Kidney glomerular epithelial cell (primary cell): ENCODE measurements around the gene ZFAND2A.
"Not testable (repeated sequence)": the region's sequence is repeated elsewhere in the genome, so short reads cannot be mapped to it uniquely, and the experiment has no call there.

Experiments
- DNase-seq: peaks from one replicate; lab custom pipeline; 2025; lab: John Stamatoyannopoulos, UW

ZFAND2A gene

GRCh38 chr7:1151653-1152425, 8.2 kb downstream of the ZFAND2A start:
- DNase-seq = no peak

DNA sequence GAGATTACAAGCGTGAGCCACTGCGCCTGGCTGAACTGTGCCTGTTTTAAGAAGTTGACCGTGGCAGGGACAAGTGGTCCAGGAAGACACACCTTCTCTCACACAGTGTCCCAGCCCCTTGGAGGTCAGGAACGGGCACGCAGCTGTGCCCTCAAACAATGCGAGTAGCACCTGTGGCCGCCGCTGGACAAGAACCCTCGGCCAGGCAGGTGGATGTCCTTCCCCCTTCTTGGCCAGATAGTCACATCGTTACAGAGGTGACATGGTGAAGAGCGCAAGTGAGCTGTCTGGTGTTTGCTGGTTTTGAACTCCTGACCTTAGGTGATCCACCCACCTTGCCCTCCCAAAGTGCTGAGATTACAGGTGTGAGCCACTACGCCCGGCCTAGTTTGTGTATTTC, 8.8 kb downstream of the ZFAND2A start:
- no peak for DNase-seq

- no peak for DNase-seq
Measured at GRCh38 chr7:1150400-1151002, 9.5 kb downstream of the ZFAND2A start.

- no peak for DNase-seq
Measured at GRCh38 chr7:1149351-1149794, 10.6 kb downstream of the ZFAND2A start.

GRCh38 chr7:1147873-1148272, 12.1 kb downstream of the ZFAND2A start:
- DNase-seq = not testable (repeated sequence)

DNA sequence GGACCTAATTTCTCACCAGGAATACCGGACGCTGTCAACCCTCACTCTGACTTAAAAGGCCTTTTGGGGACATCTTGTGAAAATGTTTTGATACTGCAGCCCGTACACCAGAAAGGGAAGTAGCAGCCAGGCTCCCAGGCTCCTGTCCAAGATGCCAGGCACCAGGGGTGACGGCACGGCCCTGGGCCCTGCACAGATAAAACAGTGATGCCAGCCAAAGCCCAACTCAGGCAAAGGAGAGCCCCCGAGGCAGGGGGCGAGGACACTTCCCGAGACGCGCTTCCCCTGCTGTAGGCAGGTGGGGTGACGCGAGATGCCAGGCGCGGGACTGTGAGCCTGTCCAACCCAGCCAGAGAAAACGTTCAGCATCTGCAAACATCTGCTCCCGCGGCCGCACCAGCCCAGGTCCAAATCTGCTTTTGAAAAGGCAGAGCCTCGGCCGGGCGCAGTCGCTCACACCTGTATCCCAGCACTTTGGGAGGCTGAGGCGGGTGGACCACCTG, 15.7 kb downstream of the ZFAND2A start:
- peak; percentile 14 for DNase-seq

DNA sequence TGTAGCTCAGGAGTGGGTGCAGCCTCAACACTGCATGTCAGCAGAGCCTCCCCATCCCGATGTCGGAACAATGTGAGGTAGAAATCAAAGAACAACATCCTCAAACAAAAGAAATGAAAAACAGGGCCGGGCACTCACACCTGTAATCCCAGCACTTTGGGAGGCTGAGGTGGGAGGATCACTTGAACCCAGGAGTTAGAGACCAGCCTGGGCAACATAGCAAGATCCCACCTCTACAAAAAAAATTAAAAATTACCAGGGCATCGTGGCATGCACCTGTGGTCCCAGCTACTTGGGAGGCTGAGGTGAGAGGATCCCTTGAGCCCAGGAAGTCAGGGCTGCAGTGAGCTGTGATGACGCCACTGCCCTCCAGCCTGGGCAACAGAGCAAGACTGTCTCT, 17.0 kb downstream of the ZFAND2A start:
- not testable (repeated sequence) for DNase-seq

- no peak for DNase-seq
Measured at GRCh38 chr7:1142051-1142635, 17.9 kb downstream of the ZFAND2A start.

DNA sequence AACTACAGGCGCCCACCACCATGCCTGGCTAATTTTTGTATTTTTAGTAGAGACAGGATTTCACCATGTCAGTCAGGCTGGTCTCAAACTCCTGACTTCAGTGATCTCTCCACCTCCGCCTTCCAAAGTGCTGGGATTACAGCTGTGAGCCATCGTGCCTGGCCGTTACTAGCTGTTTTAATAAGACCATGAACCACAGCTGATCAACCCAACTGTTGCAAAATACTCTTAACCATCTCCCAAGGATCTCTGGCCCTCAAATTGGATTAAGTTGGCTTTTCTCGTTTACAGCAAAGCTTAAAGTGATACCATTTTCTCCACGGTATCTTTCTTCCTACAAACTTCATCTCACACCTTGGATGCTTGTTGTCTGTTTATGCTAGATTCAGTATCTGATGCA, 18.3 kb downstream of the ZFAND2A start:
- no peak for DNase-seq

- DNase-seq = no peak
Measured at GRCh38 chr7:1140476-1141104, 19.4 kb downstream of the ZFAND2A start.

DNA sequence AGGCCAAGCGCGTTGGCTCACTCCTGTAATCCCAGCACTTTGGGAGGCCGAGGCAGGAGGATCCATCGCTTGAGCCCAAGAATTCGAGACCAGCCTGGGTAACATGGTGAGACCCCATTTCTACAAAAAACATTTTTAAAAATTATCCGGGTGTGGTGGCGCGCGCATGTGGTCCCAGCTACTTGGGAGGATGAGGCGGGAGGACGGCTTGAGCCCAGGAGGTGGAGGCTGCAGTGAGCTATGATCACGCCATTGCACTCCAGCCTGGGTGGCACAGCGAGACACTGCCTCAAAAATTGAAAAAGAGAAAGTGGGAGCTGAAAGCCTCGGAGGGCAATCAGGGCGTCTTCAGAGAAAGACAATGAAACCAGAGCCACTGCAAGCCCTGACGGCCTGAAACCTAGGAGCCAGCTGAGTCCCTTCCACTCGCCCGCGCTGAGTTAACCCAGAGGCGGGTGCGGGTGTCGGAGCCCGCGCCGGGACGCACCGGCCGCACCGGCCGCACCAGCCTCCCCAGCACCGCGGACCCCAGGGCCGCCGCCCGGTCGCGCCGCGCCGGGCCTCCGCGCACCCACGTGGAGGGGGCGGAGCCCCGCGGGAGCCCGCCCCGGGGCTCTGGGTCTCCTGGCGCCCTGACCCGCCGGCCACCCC, 22.4 kb downstream of the ZFAND2A start:
- no peak for DNase-seq

GRCh38 chr7:1136841-1137516, 23.0 kb downstream of the ZFAND2A start:
- DNase-seq = no peak

DNA sequence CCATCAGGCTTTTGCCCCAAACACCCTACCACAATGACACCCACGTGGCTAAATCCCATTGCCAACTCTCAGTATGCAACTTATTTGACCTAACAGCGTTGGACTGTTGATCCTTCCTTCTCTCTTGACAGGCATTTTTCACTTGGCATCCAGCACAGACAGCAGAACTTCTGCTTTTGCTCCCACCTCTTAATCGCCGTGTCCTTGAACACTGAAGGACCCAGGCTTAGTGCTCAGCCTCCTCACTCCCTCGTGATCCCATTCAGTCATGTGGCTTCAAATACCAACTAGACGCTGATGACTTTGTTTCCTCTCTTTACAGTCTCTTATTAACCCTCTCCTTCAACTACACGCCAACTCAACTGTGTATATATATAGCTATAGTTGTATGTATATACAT, 25.0 kb downstream of the ZFAND2A start:
- DNase-seq = no peak

DNA sequence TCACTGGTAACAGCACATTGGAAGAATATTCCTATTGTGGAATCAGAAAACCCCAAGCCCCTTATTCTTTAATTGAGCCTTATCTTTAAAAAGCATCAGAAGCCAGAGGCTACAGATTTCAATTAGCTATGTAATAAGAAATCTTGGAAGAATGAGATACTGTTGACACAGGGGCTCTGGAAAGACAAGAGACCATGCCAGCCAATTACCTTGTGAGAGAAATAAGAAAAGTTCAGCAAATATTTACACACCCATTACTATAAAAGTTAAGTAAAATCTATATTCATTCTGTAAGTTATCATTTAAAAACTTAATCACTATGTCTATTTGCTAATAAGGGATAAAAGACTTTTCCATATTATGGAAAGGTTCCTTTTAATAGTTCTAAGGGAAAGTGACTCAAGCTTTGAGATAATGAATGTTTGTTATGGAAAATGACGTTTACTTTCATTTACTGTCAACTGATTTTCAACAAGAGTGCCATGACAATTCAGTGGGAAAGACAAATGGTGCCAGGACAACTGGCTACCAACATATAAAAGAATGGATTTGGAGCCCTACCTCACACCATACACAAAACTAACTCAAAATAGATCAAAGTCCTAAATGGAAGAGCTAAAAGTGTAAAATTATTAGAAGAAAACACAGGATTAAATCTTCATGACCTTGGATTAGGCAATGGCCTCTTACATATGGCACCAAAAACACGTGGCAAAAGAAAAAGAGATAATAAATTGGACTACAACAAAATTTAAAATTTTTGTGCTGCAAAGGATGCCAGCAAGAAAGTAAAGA, 28.3 kb downstream of the ZFAND2A start:
- no peak for DNase-seq

- no peak for DNase-seq
Measured at GRCh38 chr7:1130021-1130990, 29.7 kb downstream of the ZFAND2A start.

DNA sequence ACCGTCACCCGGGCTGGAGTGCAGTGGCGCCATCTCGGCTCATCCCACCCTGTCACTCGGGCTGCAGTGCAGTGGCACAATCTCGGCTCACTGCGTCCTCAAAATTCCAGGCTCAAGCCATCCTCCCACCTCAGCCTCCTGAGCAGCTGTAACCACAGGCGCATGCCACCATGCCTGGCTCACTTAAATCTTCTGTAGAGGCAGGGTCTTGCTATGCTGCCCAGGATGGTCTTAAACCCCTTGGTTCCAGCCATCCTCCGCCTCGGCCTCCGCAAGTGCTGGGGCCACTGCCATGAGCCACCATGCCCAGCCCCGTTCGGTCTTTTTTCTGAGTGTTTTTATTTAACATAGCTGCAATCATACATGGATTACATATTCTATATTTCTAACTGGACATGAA, 30.6 kb downstream of the ZFAND2A start:
- DNase-seq = no peak

DNA sequence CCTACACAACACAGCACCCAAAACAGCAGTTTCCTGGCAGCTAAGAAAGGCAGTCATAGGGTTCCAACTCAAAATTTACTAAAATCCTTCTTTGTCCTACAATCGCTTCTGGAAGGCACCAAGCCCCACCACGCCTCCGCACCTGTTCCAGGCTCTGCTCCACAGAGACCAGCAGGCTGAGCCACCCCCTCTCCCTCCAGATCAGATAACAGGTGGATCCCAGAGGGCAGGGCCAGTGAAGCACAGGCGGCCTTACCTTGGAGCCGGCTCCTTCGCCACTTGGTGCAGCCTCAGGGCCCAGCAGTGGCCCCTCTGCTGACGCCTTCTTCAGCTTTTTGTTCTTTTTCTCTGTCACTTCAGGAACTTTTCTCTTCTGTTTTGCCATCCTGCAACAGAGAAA, 33.0 kb downstream of the ZFAND2A start:
- no peak for DNase-seq

GRCh38 chr7:1125603-1125969, 34.4 kb downstream of the ZFAND2A start:
- DNase-seq = no peak

DNA sequence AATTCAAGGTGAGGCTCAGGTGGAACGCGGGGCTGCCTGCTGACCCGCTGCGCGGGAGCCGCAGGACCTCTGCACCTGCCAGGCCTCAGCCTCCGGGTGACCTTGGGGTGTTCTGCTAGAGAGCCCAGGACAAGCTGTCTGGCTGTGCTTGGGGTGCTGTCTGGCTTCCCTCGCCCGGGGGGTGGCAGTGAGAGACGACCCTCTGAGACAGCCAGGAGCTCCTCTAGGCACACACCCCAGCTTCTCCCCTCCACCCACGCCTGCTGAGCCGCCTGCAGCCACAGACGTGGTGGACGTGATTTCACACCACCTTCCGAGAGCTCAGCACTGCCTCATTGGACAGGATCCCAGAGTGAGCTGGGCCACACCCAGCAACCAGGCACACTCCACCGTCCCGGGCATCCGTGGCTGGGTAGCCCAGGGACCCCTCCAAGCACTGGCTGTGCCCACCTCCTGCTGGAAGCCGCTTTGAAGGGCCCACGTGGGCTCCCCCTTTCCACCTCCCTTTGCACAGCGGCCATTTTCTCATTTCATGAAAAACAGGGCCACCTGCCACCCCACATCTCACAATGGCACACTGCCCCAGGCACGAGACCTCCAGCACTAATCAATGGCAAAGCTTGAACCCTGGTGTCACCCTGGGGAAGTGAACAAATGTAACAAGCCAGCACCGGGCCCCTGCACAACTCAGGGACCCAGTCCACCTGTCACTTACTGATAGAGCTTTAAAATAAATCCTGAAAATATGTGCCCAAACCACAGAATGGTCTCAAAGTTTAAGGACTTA, 35.0 kb downstream of the ZFAND2A start:
- DNase-seq = no peak
